KBM-7 (cell line): ENCODE measurements around the gene TOP2A.

Experiments used
- DNase-seq: peaks from one replicate; pipeline ENCODE4 v3.0.0-alpha.2; 2015
- in situ Hi-C: fragments of 300-500 bp; cut with MboI; formaldehyde crosslinking; loops from 2 replicates; pipeline ENCODE4 v1.14.3; 2020; ENCODE audit warnings: low sequenced_read_pairs, low pct_unique_long_range_greater_than_20kb, mixed read lengths

Gene TOP2A

DNA sequence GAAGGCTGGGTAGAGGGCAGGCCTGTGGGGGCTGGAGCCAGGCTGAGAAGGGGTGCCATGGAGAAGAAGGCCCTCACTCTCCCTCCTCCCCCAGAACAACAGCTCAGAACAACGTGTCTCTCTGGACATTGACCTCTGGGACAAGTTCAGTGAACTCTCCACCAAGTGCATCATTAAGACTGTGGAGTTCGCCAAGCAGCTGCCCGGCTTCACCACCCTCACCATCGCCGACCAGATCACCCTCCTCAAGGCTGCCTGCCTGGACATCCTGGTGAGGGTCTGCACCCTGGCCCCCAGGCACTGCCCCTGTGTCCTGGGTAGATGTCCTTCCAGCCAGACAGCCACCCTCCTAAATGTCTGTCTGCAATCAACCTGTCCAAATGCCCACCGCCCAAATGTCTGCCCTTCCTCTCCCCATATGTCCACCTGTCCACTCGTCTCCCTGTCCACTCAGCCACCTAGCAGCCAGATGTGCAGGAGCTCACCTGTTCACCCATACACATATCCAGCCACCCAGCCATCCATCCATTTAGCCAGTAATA lies 65.4 kb downstream of the TOP2A start:
- DNase-seq, result no peak
- in situ Hi-C loops, result no loop called here

DNA sequence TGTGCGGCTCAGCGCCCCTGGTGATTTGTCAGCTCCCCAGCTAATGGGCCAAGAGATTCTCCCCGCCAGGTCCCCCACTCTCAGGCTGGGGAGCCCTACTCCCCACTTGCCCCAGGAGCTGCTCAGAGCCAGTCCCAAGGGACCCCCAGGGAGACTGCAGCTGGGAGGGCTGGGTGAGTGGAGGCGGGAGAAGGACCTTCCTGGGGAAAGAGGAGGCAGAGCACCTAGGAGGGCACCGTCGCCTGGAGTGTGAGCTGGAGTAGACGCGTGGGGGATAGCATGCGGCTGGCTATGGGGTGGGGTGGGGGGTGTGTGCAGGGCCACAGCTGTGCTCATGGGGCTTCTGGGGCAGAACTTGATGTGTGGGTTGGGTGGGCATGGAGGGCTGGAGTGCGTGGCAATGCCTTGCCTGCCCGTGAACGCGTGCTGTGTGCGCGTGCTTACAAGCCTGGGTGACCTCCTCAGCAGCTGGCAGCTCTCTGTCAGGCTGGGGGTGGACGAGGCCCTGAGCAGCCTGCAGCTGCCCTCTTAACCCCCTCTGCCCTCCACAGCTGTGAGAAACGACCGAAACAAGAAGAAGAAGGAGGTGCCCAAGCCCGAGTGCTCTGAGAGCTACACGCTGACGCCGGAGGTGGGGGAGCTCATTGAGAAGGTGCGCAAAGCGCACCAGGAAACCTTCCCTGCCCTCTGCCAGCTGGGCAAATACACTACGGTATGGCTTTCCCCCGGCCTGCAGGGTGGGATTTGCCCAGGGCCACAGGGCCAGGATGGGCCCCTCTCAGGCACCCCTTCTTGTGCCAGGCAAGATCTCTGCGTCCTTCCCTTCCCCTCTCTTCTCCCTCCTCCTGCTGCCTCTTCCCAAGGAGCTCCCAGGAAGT lies 66.1 kb downstream of the TOP2A start:
- DNase-seq, result no peak
- in situ Hi-C loops, result no loop called here

DNA sequence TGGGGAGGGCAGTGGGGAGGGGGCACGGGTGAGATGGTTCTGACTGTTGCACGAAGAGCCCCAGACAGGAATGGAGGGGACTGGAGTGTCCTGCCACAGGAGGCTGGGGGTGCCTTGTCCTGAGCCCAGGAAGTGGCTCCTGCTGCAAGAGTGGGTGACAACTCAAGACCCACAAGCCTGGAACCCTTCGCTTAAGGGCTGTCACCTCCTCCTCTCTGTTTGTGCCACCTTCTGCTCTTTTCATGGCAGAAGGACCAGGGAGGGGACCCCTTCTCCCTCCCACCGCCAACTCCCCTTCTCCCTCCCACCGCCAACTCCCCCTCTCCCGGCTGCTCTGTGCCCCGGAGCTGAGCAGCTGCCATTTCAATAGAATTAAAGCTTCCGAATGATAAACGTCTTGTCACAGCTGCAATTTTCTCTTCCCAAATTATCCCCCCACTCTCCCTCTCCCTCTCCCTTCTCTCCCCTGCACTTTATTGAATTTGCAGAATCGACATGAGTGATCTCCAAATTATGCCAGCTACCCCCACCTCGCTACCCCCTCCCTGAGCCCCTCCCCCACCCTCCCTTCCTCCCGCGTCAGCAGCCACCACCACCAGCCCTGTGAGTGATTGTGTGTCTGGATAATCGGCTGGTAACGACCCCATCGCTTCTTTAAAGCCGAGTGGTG lies 66.9 kb downstream of the TOP2A start:
- DNase-seq, result no peak
- in situ Hi-C loops, result no loop called here

DNA sequence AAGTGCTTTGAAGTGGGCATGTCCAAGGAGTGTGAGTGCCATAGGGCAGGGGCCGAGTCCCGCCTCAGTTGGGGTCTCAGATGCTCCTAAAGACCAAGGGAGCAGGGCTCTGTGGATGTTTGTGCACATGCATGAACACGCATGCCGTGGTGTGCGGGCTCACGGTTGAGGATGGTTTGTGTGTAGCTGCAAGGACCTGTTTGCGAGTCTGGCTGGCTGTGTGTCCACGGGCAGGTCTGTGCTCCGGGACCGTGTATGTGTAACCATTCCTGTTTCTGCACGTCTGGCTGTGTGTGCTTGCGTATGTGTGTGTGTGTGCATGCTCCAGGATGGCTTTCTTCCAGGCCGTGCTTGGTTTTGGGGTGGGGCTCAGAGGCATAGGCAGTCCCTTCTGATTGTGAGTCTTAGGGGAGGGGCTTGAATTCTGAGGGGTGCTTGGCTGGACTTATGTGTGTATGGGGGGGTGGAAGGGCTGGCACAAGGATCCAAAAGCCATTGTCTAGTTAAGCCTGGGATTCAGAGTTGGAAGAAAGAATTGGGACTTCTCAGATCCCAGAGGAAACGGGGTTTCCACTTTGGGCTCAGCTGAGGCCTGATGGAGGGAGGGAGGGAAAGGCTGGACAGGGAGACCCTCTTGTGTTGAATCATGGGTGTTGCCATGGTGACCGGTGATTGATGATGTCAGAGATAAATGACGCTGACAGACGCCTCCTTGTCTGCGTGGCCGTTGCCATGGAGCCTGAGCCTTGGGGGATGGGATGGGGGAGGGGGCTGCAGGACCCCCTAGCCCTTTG lies 67.6 kb downstream of the TOP2A start:
- DNase-seq, result no peak
- in situ Hi-C loops, result no loop called here

DNA sequence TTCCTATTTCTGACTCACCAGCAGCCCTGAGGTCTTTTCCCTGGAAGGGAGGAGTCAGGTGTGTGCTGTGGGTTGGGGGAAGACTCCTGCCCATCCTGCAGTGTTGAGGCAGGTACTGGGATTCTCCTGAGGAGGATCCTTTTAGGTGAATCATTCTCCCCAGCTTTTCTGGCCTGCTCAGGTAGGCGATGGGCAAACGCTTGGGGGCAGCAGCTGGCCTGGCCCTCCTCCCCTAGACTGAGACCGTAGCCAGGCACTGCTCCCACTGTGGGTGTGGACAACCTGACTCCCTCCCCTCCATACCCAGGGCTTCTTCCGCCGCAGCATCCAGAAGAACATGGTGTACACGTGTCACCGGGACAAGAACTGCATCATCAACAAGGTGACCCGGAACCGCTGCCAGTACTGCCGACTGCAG lies 68.2 kb downstream of the TOP2A start:
- DNase-seq, result no peak
- in situ Hi-C loops, result no loop called here

DNA sequence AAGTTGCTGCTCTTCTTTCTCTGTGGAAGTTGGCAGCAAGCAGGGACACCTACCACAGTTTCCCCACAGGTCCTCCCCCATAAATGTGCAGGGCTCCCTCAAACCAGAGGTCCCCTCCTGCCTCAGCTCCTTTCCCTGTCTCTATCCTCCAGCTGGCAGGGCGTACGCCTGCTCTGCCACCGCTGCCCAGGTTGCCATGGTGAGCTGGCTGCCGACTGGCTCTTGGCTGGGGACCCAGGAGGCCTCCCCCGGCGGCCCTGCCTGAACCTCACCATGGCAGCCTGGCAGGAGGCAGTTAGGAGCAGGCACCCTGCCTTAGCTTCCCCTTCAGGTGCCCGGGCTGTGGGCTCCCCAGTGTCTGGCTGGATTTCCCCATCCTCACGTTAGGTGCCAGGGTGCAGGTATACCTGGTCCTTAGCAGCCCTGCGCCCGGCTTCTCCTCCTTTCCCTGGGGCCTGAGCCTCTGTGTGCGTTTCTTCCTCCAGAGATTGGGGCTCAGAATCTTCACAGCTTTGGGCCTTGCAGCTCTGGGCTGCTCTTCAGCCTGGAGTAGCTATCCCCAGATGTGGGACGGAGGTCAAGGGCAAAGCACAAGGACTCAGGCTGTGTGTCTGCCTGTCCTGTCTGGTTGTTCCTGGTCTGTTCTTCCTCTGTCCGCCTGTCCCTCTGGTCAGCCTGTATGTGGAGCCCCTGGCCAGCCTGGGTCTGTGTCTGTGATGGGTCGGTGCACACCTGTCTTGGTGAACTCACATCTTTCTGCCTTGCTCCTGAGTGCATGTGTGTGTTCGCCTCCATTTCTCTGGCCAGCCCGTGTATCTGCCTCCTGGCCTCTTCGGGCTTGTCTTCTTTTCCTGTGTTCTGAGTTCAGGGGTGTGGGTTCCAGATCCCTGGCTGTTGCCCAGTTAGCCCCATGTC lies 68.9 kb downstream of the TOP2A start:
- in situ Hi-C loops, result no loop called here
- DNase-seq, result no peak

DNA sequence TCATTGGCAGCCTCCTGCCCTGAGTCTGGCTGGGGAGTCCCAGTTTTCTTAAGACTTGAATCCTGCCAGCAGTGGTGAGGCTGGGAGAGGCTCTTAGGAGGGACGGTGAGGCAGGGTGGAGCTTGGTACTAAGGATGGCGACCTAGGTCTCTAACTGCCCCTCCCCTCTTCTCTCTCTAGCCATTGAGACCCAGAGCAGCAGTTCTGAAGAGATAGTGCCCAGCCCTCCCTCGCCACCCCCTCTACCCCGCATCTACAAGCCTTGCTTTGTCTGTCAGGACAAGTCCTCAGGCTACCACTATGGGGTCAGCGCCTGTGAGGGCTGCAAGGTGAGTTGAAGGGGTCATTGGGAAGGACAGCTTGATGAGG lies 69.6 kb downstream of the TOP2A start:
- no peak for DNase-seq
- in situ Hi-C loops, result no loop called here

DNA sequence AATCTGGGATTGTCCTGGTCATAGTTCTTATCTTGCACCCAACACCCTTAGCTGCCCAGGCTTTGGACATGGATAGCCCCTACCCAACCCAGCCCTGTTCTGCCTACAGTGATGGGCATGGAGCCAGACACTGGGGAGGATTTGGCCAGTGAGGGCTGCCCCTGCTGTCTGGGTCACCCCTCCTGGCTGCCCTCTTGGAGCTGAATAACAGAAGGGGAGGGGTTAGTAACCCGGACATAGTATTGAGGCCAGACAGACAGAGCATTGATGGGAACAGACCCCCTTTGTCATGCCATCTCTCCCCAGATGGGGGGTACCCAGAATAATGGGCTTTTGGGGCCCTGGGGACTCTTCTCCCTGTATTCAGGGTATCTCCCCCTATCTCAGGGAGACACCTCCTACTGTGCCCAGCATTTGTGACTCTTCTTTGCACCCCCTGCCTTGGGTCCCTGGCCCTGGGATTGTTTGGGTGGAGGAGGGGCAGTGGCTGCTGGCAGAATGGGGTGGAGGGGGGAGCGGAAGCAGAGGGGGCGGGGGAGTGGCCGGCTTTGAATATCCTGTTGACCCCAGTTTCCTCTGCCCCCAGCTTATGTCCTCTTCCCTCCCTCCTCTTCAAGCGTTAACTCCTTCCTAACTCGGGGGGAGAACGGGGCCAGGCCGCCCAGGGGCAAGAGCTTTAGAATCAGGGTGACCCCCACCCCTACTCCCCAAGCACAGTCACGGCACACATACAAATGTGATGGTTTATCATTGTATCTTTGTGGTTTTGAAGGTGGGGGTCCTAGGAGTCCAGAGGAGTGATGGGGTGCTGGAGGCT lies 70.2 kb downstream of the TOP2A start:
- in situ Hi-C loops, result no loop called here
- no peak for DNase-seq

DNA sequence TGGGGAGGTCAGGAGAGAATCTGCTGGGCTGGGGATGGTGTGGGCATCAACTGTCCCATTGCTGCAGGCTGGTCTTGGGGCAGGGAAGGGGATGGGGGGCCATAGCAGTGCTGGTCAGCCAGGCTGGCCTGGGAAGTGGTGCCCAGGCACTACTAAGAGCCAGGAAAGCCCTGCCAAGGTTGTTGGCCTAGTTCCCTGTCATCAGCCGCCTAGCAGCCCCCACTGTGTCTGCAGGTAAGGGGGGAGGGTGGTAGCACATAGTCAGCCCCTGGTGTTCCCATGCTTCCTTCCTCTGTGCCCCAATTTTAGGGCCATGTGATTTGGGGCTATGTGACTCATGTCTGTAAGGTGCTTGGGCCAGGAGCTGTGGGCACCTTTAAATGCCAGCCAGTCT lies 70.9 kb downstream of the TOP2A start:
- no peak for DNase-seq
- in situ Hi-C loops, result no loop called here

DNA sequence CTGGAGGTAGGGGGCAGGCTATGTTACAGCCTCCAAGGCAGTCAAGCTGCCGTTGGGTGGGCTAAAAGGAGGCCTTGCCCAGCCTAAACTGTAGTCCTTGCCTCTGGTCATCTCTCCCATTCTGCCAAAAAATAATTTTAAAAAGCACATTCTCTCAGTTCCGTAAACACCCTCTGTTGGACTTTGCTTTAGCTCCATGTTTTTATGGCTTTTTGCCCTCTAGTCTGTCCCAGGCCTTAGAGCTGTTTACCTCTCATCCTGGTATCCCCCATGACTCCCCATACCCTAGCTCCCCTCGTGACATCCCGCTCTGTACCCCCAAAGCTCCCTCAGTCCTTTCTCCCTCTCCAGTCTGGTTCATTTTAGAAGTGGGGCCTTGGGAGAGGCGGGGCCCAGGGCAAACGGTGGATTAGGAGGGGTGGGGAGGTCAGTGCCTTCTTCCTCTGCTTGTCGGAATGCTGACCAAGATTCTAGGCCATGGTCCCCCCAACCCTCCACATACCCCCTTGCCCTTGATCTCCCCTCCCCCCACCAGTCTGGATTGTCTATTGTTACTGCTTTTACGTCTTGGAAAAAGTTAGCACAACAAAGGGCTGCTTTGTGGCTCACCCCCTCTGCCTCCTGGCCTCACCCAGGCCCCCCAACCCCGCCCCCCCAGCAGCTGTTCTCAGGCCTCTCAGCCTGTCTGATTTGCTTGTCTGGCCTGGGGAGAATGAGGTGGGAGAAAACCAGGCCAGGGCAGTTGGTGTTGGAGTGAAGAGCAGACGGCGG lies 71.5 kb downstream of the TOP2A start:
- DNase-seq, result no peak
- in situ Hi-C loops, result no loop called here

DNA sequence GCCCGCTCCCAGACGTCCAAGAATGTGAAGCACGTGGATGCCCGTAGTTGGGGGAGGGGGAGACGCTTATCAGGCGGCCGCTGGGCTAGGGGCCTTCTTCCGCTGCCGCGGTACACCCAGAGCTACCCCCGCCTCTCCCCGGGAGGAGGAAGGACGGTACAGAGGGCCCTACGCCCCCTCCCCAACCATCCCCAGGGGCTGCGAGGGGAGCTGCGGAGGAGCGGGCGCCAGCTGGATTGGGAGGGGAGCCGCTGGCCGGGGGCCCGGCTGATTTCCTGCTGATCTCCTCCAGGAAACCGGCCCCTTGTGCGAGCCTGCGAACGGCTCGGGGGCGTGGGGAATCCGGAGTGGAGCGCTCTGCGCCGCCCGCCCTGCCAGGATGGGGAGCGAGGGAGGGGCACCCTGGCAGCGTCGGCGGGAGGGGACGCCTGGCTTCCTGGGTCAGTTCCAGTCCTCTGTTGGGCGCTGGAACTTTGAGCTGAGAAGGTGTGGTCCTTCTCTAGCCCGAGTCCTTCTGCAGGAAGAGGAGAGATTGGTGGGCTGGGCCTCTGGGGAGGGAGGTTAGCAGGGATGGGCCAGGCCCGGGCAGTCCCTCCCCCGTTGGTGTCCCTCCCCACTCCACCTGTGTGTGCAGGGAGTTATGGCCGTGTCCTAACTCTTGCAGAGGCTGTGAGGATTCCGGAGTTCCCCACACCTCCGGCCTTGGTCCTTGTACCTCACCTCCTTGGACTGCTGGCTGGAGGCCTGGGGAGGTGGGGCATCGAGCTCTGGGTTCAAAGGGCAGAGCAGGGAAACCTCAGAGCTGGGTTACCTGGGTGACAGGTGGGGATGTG lies 72.3 kb downstream of the TOP2A start:
- DNase-seq, result peak; percentile 62
- in situ Hi-C loops, result no loop called here

DNA sequence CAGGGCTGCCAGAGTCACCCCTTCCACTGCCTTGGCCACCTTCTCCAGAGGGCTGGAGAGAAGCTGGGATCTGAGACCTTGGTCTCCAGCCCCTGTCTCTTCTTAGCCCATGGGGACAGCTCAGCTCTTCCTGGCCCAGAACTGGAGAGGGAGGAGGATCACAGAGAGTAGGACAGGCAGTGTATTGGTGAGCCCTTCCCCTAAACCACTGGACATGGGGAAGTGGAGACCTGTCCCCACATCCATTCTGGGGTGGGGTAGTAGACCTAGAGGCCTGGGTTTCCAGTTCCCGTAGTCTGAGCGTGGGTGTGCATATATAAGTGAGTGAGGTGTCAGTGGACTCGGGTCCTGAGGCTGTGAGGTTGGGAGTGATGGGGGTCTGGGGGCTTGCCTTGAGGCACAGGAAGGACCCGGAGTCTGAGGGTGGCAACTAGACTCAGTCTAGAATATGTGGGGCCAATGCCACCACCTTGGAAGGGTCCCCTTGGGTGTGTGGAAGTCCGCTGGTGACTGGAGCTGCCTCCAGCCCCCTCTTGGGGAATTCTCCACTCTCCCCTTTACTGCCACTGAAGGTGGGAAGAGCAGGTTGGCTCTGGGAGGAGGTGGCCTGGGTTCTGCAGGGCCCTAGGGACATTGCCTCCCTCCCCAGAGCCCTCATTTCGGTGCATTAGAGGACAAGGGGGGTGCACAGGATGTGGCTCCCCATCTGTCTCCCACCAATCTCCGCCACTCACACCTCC lies 73.1 kb downstream of the TOP2A start:
- DNase-seq, result no peak
- in situ Hi-C loops, result no loop called here

DNA sequence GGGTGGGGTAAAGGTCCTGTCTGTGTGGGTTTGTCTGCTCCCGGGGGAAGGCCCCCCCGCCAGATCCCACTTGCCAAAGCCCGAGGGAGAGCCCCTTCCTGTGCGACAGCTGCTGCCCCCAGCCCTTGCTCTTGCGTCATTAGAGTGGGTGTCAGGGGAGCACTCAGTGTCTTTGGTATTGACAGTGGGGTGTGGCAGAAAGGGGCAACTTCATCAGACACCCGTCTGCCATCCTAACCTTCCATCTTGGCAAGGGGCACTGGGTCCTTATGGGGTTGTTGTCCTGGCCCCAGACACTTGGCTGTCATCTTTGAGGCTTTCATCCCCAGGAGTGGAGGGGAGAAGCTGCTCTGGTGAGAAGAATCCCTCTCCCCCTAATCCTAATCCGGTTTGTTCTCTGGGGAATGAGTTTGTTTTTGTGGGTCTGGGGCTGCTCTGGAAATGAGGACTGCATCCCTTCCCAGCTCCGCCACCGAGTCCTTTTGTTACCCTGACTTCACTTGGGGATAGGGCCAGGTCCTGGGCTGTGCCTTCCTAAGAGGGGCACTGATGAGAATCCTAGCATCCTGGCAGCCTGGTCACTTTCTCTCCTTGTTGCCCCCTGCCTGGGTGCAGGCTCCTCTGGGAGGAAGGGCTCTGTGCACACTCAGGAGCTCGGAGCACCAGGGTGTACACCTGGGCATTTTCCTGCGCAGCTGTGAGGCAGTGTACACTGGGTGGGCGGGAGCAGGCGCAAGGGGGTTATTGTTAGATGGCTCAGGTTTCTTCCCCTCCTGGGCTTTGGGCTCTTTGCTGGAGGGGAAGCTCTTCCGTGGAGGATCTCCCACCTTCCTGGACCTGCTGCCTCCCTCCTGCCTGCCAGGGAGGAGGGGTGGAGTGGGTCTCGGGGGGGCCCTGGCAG lies 74.2 kb downstream of the TOP2A start:
- in situ Hi-C loops, result no loop called here
- no peak for DNase-seq

DNA sequence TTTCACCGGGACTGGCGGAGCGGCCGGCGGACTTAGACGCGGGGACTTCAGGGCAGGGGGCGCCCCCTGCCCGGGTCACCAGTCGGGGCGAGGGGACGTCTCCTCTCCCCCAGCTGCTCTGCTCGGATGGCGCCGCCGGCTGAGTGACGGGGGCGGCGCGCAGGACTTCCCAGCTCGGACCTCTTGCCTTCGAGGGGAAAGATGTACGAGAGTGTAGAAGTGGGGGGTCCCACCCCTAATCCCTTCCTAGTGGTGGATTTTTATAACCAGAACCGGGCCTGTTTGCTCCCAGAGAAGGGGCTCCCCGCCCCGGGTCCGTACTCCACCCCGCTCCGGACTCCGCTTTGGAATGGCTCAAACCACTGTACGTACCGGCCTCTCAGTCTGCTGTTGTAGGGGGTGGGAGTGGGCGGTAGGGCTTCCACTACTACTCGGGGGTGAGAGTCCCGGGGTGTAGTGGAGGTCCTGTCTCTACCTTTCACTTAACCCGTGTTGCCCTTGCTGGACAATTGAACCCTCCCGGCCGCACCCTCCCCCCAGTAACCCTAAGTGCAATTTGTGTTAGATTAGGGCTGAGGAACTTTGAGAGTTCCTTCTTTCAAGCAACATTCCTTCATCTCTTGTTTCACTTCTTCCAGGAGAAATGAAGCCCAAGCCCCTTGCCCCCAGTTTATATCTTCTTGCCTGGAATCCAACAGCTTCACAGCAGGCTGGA lies 75.0 kb downstream of the TOP2A start:
- no peak for DNase-seq
- in situ Hi-C loops, result no loop called here
